Calu3 (cell line): ENCODE results near the gene WDR11. TPM values are rescaled to one million over a fixed set of nuclear protein-coding genes. Genes with fewer than 3 reads are reported as not detected.

ENCODE experiments used
- BruUV-seq: library from RNA; stranded (reverse); fragments of 400-500 nt; replicated peaks from 2 replicates; lab custom pipeline; 2021; lab: Mats Ljungman, UMichigan
- CTCF ChIA-PET: fragments of 300-600 bp; sonication (Branson Sonifier 250); formaldehyde crosslinking; loops from one replicate; lab custom pipeline; 2022; ENCODE audit warnings: antibody characterized with exemption; lab: Charles Lee
- DNase-seq: peaks from one replicate; pipeline ENCODE4 v3.0.0; 2022
- H3K27ac Mint-ChIP-seq: one replicate; pipeline ENCODE4 v1.8.0; 2022; ENCODE audit warnings: mixed read lengths; ENCODE audit not compliant: unreplicated experiment
- H3K27me3 Mint-ChIP-seq: one replicate; pipeline ENCODE4 v1.8.0; 2022; ENCODE audit warnings: mixed read lengths; ENCODE audit not compliant: unreplicated experiment
- H3K36me3 Mint-ChIP-seq: one replicate; pipeline ENCODE4 v1.8.0; 2022; ENCODE audit warnings: mild to moderate bottlenecking, moderate library complexity, mixed read lengths; ENCODE audit not compliant: insufficient read depth, unreplicated experiment
- H3K4me1 Mint-ChIP-seq: one replicate; pipeline ENCODE4 v1.8.0; 2022; ENCODE audit warnings: mild to moderate bottlenecking, low read depth, mixed read lengths; ENCODE audit not compliant: unreplicated experiment
- H3K4me3 Mint-ChIP-seq: one replicate; pipeline ENCODE4 v1.8.0; 2022; ENCODE audit warnings: mild to moderate bottlenecking, low read depth, moderate library complexity, mixed read lengths; ENCODE audit not compliant: unreplicated experiment
- H3K9me3 Mint-ChIP-seq: one replicate; pipeline ENCODE4 v1.8.0; 2022; ENCODE audit warnings: low read depth, mixed read lengths; ENCODE audit not compliant: unreplicated experiment
- CTCF ChIP-seq: fragments of 200-600 bp; IDR thresholded peaks from one replicate; pipeline ENCODE4 v1.8.0; 2022; ENCODE audit warnings: antibody characterized with exemption; ENCODE audit not compliant: unreplicated experiment
- intact Hi-C: fragments of 100-400 bp; cut with micrococcal nuclease; formaldehyde crosslinking; loops from one replicate; pipeline ENCODE4 v1.10.0; 2022; ENCODE audit not compliant: unreplicated experiment
- total RNA-seq: library from RNA; stranded (reverse); gene quantifications from 2 replicates; pipeline ENCODE4 v1.2.3, GENCODE V29; 2022

The WDR11 gene
- total RNA-seq, 1 experiment from 2014 or later = 33.5 TPM

DNA sequence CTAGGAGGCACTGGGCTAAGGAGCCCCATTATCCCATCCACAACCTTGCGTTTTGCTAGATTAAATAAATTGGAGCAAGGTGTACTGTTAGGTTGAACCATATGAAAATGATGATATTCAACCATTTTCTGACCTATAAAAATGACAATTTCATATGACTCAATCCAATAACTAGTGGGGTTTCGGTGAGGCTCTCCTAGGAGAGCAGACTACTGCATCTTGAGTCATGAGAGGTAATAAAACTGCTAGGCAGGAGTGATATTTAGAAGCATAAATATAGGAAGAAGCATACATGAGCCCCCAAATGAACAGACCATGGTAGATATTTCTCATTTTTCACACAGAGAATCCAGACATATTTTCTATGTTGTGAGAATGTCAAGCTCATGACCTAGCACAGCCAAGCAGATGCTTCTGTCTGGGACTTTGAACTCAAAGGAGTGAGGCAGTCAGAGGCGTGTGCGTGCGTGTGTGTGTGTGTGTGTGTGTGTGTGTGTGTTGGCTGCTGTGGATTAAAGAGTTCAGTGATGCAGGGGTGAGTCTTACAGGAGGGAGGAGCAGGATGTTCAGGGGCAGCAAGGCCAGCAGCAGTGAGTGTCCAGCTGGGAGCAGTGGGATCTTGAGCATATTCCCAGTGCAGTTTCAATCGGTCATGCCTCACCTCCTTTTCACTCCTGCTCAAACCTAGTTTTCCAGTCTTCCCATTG, 17.8 kb upstream of the WDR11 start:
- CTCF ChIA-PET = no interaction called here
- no peak overlapping the region for H3K4me3 Mint-ChIP-seq
- BruUV-seq = no TSS peak
- no peak for TF ChIP-seq CTCF
- H3K27ac Mint-ChIP-seq = no peak overlapping the region
- H3K36me3 Mint-ChIP-seq = no peaks in the 10 kb centered on the region
- DNase-seq = no peak
- intact Hi-C loops = no loop called here
- peaks cover 46% of the 10 kb centered on the region for H3K27me3 Mint-ChIP-seq
- H3K4me1 Mint-ChIP-seq = no peaks in the 10 kb centered on the region
- no peaks in the 10 kb centered on the region for H3K9me3 Mint-ChIP-seq

- no TSS peak for BruUV-seq
- H3K27me3 Mint-ChIP-seq = peaks cover 34% of the 10 kb centered on the region
- H3K27ac Mint-ChIP-seq = no peak overlapping the region
- H3K4me3 Mint-ChIP-seq = no peak overlapping the region
- H3K4me1 Mint-ChIP-seq = no peaks in the 10 kb centered on the region
- H3K36me3 Mint-ChIP-seq = no peaks in the 10 kb centered on the region
- intact Hi-C loops = no loop called here
- DNase-seq = no peak
- no peaks in the 10 kb centered on the region for H3K9me3 Mint-ChIP-seq
- CTCF ChIA-PET = no interaction called here
- no peak for TF ChIP-seq CTCF
Observed at GRCh38 chr10:120835603-120836002, 15.6 kb upstream of the WDR11 start.

GRCh38 chr10:120838941-120839340, 12.2 kb upstream of the WDR11 start:
- no peaks in the 10 kb centered on the region for H3K36me3 Mint-ChIP-seq
- intact Hi-C loops = no loop called here
- no peaks in the 10 kb centered on the region for H3K4me1 Mint-ChIP-seq
- BruUV-seq = no TSS peak
- CTCF ChIA-PET = no interaction called here
- peaks cover 18% of the 10 kb centered on the region for H3K27me3 Mint-ChIP-seq
- TF ChIP-seq CTCF = no peak
- no peak overlapping the region for H3K27ac Mint-ChIP-seq
- H3K9me3 Mint-ChIP-seq = no peaks in the 10 kb centered on the region
- no peak for DNase-seq
- no peak overlapping the region for H3K4me3 Mint-ChIP-seq

DNA sequence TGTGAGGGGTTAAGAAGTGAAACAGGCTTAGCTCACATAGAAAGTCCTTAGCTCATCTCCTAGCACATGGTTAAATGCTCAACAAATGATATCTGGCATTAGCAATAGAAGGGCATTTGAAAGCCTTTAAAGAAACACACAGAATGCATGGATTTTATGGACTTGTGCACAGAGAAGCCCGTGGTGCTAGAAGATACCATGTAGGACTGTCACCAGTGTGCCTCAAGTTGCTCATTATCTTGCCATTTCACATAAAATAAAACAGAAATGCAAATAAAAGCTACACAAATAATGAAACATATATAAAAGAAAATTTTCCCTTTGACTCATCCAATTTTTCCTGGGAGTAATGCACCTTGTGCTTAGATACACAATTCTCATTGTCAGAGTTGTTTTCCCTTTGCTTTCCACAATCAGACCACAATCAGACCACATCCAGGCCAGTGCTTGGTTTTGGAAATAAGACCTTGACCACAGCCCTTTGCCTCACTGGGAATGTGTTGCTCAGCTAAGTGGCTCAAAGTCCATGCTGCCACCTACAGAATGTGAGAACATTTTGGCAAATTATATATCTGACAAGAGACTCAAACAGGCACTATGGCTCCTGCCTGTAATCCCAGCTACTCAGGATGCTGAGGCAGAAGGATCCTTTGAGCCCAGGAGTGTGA, 9.5 kb upstream of the WDR11 start:
- no peak for DNase-seq
- no peak overlapping the region for H3K4me3 Mint-ChIP-seq
- CTCF ChIA-PET = interaction anchor here (0.7 kb wide), 1 partner anchor 19 kb away, joined by 3 read pairs; no protein-coding TSS in a partner anchor
- no peaks in the 10 kb centered on the region for H3K36me3 Mint-ChIP-seq
- BruUV-seq = no TSS peak
- intact Hi-C loops = no loop called here
- H3K27ac Mint-ChIP-seq = no peak overlapping the region
- H3K27me3 Mint-ChIP-seq = peaks cover 45% of the 10 kb centered on the region
- no peak for TF ChIP-seq CTCF
- H3K9me3 Mint-ChIP-seq = no peaks in the 10 kb centered on the region
- no peaks in the 10 kb centered on the region for H3K4me1 Mint-ChIP-seq
